Loucy (cell line): ENCODE results near the gene ERVK3-1.

Experiments
- H2AFZ ChIP-seq: fragments of 200-600 bp; sonication (generic); 2 replicates; pipeline ENCODE4 v1.6.0; 2016; ENCODE audit warnings: antibody characterized with exemption, mild to moderate bottlenecking, low read length, moderate library complexity
- H3F3A ChIP-seq: fragments of 200-600 bp; 2 replicates; pipeline ENCODE4 v1.6.0; 2016; ENCODE audit warnings: antibody characterized with exemption, low read depth, mild to moderate bottlenecking
- H3K27me3 ChIP-seq: fragments of 200-600 bp; sonication (generic); 2 replicates; pipeline ENCODE4 v1.6.1; 2014; ENCODE audit warnings: low read length, mild to moderate bottlenecking; ENCODE audit not compliant: insufficient read depth, poor library complexity, severe bottlenecking
- H3K36me3 ChIP-seq: fragments of 200-600 bp; sonication (generic); 2 replicates; pipeline ENCODE4 v1.6.1; 2016; ENCODE audit warnings: low read length; ENCODE audit not compliant: insufficient read depth
- H3K4me1 ChIP-seq: fragments of 200-600 bp; sonication (generic); 2 replicates; pipeline ENCODE4 v1.5.1; 2014; ENCODE audit warnings: low read length, mild to moderate bottlenecking; ENCODE audit not compliant: insufficient read depth, poor library complexity, severe bottlenecking
- H3K4me2 ChIP-seq: fragments of 200-600 bp; sonication (generic); 2 replicates; pipeline ENCODE4 v1.6.0; 2014; ENCODE audit warnings: antibody characterized with exemption, low read length, low read depth, mild to moderate bottlenecking; ENCODE audit not compliant: poor library complexity, severe bottlenecking
- H3K4me3 ChIP-seq: fragments of 200-600 bp; sonication (generic); 2 replicates; pipeline ENCODE4 v1.5.1; 2014; ENCODE audit warnings: low read length, mild to moderate bottlenecking, mixed read lengths; ENCODE audit not compliant: poor library complexity, severe bottlenecking
- H3K79me2 ChIP-seq: fragments of 200-600 bp; sonication (generic); 2 replicates; pipeline ENCODE4 v1.6.1; 2014; ENCODE audit warnings: low read length; ENCODE audit not compliant: insufficient read depth
- H3K9ac ChIP-seq: fragments of 200-600 bp; sonication (generic); 2 replicates; pipeline ENCODE4 v1.6.0; 2014; ENCODE audit warnings: mild to moderate bottlenecking, low read depth, low read length, moderate library complexity; ENCODE audit not compliant: poor library complexity, severe bottlenecking
- H3K9me2 ChIP-seq: fragments of 200-600 bp; sonication (generic); replicated peaks from 2 replicates; pipeline ENCODE4 v1.6.1; 2016; ENCODE audit warnings: low read depth, low read length, mixed read lengths
- H3K9me3 ChIP-seq: fragments of 200-600 bp; sonication (generic); 2 replicates; pipeline ENCODE4 v1.6.1; 2014; ENCODE audit warnings: mild to moderate bottlenecking, antibody characterized with exemption, low read length, low read depth; ENCODE audit not compliant: insufficient read depth
- H4K20me1 ChIP-seq: fragments of 200-600 bp; sonication (generic); 2 replicates; pipeline ENCODE4 v1.6.0; 2014; ENCODE audit warnings: antibody characterized with exemption, low read length, mild to moderate bottlenecking; ENCODE audit not compliant: insufficient read depth, poor library complexity, severe bottlenecking
- EZH2phosphoT487 ChIP-seq: fragments of 200-600 bp; IDR thresholded peaks from 2 replicates; pipeline ENCODE4 v1.6.1; 2018; ENCODE audit warnings: antibody characterized with exemption, mild to moderate bottlenecking, moderate library complexity, borderline replicate concordance
- TF ChIP-seq, protein P1 (sequence below): fragments of 200-600 bp; sonication (generic); conservative IDR thresholded peaks from 2 replicates; pipeline ENCODE4 v1.5.1; 2014; ENCODE audit warnings: mild to moderate bottlenecking, antibody characterized with exemption, low read length

Gene ERVK3-1

GRCh38 chr19:58318297-58318696, 13.1 kb downstream of the ERVK3-1 start:
- H3K9me2 ChIP-seq = no peaks in the 10 kb centered on the region
- H3K4me1 ChIP-seq = no peaks in the 10 kb centered on the region
- no peaks in the 10 kb centered on the region for H3K27me3 ChIP-seq
- no peak for TF ChIP-seq EZH2phosphoT487
- TF ChIP-seq, protein P1, sequence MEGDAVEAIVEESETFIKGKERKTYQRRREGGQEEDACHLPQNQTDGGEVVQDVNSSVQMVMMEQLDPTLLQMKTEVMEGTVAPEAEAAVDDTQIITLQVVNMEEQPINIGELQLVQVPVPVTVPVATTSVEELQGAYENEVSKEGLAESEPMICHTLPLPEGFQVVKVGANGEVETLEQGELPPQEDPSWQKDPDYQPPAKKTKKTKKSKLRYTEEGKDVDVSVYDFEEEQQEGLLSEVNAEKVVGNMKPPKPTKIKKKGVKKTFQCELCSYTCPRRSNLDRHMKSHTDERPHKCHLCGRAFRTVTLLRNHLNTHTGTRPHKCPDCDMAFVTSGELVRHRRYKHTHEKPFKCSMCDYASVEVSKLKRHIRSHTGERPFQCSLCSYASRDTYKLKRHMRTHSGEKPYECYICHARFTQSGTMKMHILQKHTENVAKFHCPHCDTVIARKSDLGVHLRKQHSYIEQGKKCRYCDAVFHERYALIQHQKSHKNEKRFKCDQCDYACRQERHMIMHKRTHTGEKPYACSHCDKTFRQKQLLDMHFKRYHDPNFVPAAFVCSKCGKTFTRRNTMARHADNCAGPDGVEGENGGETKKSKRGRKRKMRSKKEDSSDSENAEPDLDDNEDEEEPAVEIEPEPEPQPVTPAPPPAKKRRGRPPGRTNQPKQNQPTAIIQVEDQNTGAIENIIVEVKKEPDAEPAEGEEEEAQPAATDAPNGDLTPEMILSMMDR = no peak
- peaks cover 21% of the 10 kb centered on the region; the same call in 1 of the 2 replicates for H3K36me3 ChIP-seq
- H3K9me3 ChIP-seq = no peaks in the 10 kb centered on the region
- H3K9ac ChIP-seq = no peak overlapping the region
- no peak overlapping the region for H3K4me3 ChIP-seq
- no peak overlapping the region for H3K4me2 ChIP-seq
- H4K20me1 ChIP-seq = no peaks in the 10 kb centered on the region
- no peaks in the 10 kb centered on the region for H3F3A ChIP-seq
- H3K79me2 ChIP-seq = no peaks in the 10 kb centered on the region
- no peak overlapping the region for H2AFZ ChIP-seq

- Histone ChIP-seq H3K4me2 (no peak overlapping the region), H3K9ac (no peak overlapping the region), H3K36me3 (peaks cover 13% of the 10 kb centered on the region; the same call in 1 of the 2 replicates), H3K79me2 (no peaks in the 10 kb centered on the region), H2AFZ (no peak overlapping the region), H3K4me1 (no peaks in the 10 kb centered on the region), H4K20me1 (no peaks in the 10 kb centered on the region), H3K27me3 (no peaks in the 10 kb centered on the region), H3K9me2 (no peaks in the 10 kb centered on the region), H3F3A (no peaks in the 10 kb centered on the region), H3K9me3 (no peaks in the 10 kb centered on the region), H3K4me3 (no peak overlapping the region)
- no peak for TF ChIP-seq EZH2phosphoT487
- TF ChIP-seq, protein P1 = no peak
Measured at GRCh38 chr19:58319241-58319640, 14.1 kb downstream of the ERVK3-1 start.

- Histone ChIP-seq H3F3A (no peaks in the 10 kb centered on the region), H3K9me2 (no peaks in the 10 kb centered on the region), H3K4me3 (peak overlapping the region; percentile 80), H3K79me2 (peaks cover 18% of the 10 kb centered on the region; the same call in 1 of the 2 replicates), H3K4me2 (peak overlapping the region; percentile 78), H3K27me3 (no peaks in the 10 kb centered on the region), H3K36me3 (no peaks in the 10 kb centered on the region), H4K20me1 (no peaks in the 10 kb centered on the region), H2AFZ (no peak overlapping the region), H3K4me1 (peaks cover 29% of the 10 kb centered on the region), H3K9me3 (no peaks in the 10 kb centered on the region), H3K9ac (peak overlapping the region; percentile 82)
- TF ChIP-seq EZH2phosphoT487 = no peak
- TF ChIP-seq, protein P1 = no peak
Measured at GRCh38 chr19:58325311-58326022, 20.3 kb downstream of the ERVK3-1 start.
